Measurements from ENCODE around the gene DAB2.

DNA sequence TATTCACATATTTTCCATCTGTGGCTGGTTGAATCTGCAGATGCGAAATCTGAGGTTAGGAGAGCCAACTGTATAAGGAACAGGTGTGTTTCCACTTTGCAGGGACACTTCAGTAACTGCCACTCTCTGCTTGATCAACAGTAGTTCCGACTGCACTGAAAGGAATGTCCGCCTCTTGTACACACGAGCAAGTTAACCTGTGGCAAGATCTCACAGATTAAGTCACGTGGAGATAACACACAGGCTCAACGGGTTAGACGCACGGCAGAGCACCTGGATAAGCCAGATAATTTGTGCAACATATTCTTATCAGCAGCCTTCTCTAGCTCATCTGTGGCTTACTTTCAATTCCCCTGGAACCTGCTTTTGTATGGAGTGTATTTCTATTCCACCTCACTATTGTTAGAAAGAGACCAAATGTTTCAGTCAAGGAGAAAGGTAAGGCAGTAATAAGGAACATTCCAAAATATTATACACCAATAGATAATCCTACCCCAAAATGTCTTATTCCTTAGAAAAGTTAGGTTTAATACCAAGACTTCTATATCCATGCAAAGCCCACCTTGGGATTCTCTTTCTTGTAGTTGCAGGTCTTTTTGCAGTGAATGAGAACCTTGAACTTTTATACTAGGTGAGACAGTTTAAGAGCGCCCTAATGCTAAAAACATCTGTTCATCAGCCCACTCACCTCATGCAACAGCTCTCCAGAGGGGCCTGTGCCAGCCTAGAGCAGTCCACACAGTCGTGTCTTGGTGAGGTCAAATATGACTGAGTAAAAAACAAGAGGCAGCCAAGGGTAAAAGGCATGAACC, 54.0 kb downstream of the DAB2 start:
- no peak for TF ChIP-seq ZNF138 (tag by site-specific recombination; IDR thresholded peaks at IDR 0.05; ENCODE audit: borderline replicate concordance)
- TF ChIP-seq, protein P1, sequence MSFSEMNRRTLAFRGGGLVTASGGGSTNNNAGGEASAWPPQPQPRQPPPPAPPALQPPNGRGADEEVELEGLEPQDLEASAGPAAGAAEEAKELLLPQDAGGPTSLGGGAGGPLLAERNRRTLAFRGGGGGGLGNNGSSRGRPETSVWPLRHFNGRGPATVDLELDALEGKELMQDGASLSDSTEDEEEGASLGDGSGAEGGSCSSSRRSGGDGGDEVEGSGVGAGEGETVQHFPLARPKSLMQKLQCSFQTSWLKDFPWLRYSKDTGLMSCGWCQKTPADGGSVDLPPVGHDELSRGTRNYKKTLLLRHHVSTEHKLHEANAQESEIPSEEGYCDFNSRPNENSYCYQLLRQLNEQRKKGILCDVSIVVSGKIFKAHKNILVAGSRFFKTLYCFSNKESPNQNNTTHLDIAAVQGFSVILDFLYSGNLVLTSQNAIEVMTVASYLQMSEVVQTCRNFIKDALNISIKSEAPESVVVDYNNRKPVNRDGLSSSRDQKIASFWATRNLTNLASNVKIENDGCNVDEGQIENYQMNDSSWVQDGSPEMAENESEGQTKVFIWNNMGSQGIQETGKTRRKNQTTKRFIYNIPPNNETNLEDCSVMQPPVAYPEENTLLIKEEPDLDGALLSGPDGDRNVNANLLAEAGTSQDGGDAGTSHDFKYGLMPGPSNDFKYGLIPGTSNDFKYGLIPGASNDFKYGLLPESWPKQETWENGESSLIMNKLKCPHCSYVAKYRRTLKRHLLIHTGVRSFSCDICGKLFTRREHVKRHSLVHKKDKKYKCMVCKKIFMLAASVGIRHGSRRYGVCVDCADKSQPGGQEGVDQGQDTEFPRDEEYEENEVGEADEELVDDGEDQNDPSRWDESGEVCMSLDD (tag by site-specific recombination; IDR thresholded peaks at IDR 0.05) = no peak
- no peak for TF ChIP-seq ZNF24 (tag by site-specific recombination; IDR thresholded peaks at IDR 0.05)
- TF ChIP-seq, protein P2, sequence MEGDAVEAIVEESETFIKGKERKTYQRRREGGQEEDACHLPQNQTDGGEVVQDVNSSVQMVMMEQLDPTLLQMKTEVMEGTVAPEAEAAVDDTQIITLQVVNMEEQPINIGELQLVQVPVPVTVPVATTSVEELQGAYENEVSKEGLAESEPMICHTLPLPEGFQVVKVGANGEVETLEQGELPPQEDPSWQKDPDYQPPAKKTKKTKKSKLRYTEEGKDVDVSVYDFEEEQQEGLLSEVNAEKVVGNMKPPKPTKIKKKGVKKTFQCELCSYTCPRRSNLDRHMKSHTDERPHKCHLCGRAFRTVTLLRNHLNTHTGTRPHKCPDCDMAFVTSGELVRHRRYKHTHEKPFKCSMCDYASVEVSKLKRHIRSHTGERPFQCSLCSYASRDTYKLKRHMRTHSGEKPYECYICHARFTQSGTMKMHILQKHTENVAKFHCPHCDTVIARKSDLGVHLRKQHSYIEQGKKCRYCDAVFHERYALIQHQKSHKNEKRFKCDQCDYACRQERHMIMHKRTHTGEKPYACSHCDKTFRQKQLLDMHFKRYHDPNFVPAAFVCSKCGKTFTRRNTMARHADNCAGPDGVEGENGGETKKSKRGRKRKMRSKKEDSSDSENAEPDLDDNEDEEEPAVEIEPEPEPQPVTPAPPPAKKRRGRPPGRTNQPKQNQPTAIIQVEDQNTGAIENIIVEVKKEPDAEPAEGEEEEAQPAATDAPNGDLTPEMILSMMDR (tag by site-specific recombination; IDR thresholded peaks at IDR 0.05) = no peak
- no peak for TF ChIP-seq ZNF223 (tag by site-specific recombination; IDR thresholded peaks at IDR 0.05)
- TF ChIP-seq, protein P3, sequence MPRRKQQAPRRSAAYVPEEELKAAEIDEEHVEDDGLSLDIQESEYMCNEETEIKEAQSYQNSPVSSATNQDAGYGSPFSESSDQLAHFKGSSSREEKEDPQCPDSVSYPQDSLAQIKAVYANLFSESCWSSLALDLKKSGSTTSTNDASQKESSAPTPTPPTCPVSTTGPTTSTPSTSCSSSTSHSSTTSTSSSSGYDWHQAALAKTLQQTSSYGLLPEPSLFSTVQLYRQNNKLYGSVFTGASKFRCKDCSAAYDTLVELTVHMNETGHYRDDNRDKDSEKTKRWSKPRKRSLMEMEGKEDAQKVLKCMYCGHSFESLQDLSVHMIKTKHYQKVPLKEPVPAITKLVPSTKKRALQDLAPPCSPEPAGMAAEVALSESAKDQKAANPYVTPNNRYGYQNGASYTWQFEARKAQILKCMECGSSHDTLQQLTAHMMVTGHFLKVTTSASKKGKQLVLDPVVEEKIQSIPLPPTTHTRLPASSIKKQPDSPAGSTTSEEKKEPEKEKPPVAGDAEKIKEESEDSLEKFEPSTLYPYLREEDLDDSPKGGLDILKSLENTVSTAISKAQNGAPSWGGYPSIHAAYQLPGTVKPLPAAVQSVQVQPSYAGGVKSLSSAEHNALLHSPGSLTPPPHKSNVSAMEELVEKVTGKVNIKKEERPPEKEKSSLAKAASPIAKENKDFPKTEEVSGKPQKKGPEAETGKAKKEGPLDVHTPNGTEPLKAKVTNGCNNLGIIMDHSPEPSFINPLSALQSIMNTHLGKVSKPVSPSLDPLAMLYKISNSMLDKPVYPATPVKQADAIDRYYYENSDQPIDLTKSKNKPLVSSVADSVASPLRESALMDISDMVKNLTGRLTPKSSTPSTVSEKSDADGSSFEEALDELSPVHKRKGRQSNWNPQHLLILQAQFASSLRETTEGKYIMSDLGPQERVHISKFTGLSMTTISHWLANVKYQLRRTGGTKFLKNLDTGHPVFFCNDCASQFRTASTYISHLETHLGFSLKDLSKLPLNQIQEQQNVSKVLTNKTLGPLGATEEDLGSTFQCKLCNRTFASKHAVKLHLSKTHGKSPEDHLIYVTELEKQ (tag by site-specific recombination; IDR thresholded peaks at IDR 0.05; ENCODE audit: borderline replicate concordance) = no peak
- TF ChIP-seq, protein P4, sequence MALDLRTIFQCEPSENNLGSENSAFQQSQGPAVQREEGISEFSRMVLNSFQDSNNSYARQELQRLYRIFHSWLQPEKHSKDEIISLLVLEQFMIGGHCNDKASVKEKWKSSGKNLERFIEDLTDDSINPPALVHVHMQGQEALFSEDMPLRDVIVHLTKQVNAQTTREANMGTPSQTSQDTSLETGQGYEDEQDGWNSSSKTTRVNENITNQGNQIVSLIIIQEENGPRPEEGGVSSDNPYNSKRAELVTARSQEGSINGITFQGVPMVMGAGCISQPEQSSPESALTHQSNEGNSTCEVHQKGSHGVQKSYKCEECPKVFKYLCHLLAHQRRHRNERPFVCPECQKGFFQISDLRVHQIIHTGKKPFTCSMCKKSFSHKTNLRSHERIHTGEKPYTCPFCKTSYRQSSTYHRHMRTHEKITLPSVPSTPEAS (tag by site-specific recombination; IDR thresholded peaks at IDR 0.05) = no peak
- TF ChIP-seq REPIN1 (tag by site-specific recombination; IDR thresholded peaks at IDR 0.05; ENCODE audit: low read depth) = no peak
- no peak for TF ChIP-seq ZFP41 (tag by site-specific recombination; IDR thresholded peaks at IDR 0.05; ENCODE audit: borderline replicate concordance)
- TF ChIP-seq KLF10 (tag by site-specific recombination; IDR thresholded peaks at IDR 0.05) = no peak
- no peak for TF ChIP-seq ZNF785 (tag by site-specific recombination; IDR thresholded peaks at IDR 0.05)
- no peak for TF ChIP-seq ZNF76 (tag by site-specific recombination; IDR thresholded peaks at IDR 0.05; ENCODE audit: borderline replicate concordance, low read depth)
- no peak for TF ChIP-seq ZNF629 (tag by site-specific recombination; IDR thresholded peaks at IDR 0.05)
- TF ChIP-seq, protein P5, sequence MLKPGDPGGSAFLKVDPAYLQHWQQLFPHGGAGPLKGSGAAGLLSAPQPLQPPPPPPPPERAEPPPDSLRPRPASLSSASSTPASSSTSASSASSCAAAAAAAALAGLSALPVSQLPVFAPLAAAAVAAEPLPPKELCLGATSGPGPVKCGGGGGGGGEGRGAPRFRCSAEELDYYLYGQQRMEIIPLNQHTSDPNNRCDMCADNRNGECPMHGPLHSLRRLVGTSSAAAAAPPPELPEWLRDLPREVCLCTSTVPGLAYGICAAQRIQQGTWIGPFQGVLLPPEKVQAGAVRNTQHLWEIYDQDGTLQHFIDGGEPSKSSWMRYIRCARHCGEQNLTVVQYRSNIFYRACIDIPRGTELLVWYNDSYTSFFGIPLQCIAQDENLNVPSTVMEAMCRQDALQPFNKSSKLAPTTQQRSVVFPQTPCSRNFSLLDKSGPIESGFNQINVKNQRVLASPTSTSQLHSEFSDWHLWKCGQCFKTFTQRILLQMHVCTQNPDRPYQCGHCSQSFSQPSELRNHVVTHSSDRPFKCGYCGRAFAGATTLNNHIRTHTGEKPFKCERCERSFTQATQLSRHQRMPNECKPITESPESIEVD (tag by site-specific recombination; IDR thresholded peaks at IDR 0.05) = no peak

Data from HEK293 (cell line).